Hepatocyte (in vitro differentiated cells): ENCODE results near the gene ALG3.

Experiments used
- EZH2 ChIP-seq: fragments of 200-600 bp; sonication (generic); IDR thresholded peaks from 2 replicates; pipeline ENCODE4 v1.6.1; 2016; ENCODE audit warnings: antibody characterized with exemption, mild to moderate bottlenecking, borderline replicate concordance
- EZH2phosphoT487 ChIP-seq: fragments of 200-600 bp; sonication (generic); IDR thresholded peaks from one replicate; pipeline ENCODE4 v1.6.1; 2018; ENCODE audit warnings: antibody characterized with exemption, mild to moderate bottlenecking, low read depth, moderate library complexity; ENCODE audit not compliant: unreplicated experiment, severe bottlenecking
- TF ChIP-seq, protein P1 (sequence below): fragments of 200-600 bp; sonication (generic); IDR thresholded peaks from 2 replicates; pipeline ENCODE4 v1.5.1; 2016; ENCODE audit warnings: antibody characterized with exemption, mild to moderate bottlenecking; ENCODE audit not compliant: poor library complexity

DNA sequence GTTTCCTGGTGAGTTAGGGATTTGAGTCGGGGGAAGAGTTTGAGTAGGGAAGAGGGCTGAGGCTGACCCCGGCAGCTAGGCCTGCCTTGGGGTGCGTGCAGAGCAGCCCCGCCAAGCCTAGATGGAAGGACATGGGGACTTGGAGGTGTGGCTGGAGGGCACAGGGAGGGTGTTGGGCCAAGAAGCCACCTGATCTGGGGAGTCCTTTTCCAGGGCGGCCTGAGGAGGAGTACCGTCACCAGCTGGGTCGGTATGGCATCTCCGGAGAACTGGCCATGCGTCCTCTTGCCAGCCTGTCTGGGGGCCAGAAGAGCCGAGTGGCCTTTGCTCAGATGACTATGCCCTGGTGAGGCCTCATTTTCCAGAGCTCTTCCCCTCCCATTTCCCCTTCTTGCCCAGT is 55.9 kb downstream of the ALG3 start:
- TF ChIP-seq, protein P1, sequence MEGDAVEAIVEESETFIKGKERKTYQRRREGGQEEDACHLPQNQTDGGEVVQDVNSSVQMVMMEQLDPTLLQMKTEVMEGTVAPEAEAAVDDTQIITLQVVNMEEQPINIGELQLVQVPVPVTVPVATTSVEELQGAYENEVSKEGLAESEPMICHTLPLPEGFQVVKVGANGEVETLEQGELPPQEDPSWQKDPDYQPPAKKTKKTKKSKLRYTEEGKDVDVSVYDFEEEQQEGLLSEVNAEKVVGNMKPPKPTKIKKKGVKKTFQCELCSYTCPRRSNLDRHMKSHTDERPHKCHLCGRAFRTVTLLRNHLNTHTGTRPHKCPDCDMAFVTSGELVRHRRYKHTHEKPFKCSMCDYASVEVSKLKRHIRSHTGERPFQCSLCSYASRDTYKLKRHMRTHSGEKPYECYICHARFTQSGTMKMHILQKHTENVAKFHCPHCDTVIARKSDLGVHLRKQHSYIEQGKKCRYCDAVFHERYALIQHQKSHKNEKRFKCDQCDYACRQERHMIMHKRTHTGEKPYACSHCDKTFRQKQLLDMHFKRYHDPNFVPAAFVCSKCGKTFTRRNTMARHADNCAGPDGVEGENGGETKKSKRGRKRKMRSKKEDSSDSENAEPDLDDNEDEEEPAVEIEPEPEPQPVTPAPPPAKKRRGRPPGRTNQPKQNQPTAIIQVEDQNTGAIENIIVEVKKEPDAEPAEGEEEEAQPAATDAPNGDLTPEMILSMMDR = no peak
- no peak for TF ChIP-seq EZH2
- no peak for TF ChIP-seq EZH2phosphoT487
